Ramos (cell line): ENCODE data around the gene TICAM1.
"Not testable (repeated sequence)": the region's sequence is repeated elsewhere in the genome, so short reads cannot be mapped to it uniquely, and the experiment has no call there.

ENCODE experiments used
- in situ Hi-C: fragments of 300-500 bp; cut with MboI; formaldehyde crosslinking; loops from one replicate; pipeline ENCODE4 v1.14.3; 2022; ENCODE audit warnings: low sequenced_read_pairs; ENCODE audit not compliant: unreplicated experiment

TICAM1 gene

DNA sequence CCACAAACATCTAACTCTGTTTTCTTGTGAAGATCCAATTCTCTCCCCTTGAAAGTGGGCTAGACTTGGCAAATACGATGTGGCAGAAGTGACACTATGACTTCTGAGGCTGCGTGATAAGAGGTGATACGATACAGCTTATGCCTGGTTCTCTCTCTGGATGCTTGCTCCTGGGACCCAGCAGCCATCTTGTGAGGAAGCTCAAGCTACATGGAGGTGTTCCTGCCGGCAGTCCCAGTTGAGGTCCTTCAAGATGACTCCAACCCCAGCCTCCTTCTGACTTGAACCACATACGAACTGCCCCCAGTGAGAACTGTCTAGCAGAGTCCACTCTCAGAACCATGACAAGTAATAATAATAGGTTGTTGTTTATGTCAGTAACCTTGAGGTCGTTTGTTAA lies 50.7 kb downstream of the TICAM1 start:
- in situ Hi-C loops = no loop called here

GRCh38 chr19:4778124-4778523 lies 53.4 kb downstream of the TICAM1 start:
- in situ Hi-C loops = not testable (repeated sequence)

DNA sequence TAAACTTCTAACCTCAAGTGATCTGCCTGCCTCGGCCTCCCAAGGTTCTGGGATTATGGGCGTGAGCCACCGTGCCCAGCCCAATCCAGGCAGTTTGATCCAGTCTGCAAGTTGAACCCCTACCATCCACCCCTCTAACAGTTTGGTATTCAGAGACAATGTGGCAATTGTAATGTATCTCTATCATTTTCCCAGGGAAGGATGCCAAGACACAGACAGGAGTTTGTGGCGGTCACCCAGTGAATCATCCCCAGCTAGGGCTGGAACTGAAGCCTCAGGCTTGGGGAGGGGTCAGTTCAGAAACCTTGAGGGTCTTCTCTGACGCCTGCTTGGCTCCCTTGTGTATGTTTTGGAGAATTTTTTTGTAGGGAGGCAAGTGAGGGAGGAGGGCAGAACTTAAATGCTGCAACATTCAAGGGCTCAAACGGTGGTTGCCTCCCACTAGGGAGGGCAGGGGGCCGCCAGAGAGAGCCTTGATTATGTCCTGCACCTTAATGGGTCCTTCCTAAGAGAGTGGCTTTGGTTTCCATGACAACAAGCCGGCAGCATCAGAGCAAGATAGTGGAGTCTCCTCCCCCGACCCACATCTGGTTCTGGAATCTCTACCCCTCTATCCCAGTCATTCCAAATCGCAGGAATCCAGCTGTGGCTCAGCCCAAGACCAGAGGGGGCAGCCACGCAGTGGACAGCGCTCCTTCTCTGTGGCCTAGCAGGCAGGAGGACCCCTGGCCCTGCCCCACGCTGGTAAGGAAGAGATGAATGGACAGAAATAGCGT lies 54.9 kb downstream of the TICAM1 start:
- in situ Hi-C loops = no loop called here

DNA sequence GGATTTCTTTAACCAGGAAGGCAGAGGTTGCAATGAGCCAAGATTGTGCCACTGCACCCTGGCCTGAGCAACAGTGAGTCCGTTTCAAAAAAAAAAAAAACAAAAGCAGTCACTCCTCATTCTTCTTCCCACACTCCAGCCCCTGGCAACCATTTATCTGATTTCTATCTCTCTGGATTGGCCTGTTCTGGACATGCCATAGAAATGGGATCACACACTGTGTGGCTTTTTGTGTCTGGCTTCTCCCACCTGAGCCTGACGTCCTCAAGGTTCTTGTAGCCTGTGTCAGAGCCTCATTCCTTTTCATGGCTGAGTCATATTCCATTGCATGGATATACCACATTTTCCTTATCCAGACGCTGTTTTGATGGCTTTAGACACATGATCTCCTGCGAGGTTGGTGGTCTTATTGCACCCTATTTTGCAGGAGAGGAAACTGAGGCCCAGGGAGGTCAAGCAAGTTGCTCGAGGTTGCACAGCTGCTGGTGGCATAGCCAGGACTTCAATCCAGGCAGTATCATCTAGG lies 55.8 kb downstream of the TICAM1 start:
- in situ Hi-C loops = no loop called here

DNA sequence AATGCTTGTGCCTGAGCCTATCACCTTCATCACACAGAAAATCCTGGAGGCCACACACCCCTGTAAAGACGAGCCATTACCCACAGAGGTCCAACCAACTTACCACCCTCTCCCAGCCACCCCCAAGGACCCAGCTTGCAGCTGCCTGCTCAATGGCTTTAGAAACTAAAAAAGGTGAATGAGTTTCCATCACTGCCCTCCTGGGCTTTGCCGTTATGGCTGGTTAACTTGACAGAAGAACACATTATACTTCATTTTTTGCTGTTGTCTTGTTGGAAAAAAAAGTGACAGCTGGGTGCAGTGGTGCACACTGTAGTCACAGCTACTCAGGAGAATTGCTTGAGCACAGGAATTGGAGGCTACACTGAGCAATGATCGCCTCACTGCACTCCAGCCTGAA lies 57.4 kb downstream of the TICAM1 start:
- in situ Hi-C loops = no loop called here

GRCh38 chr19:4773047-4773640 lies 58.4 kb downstream of the TICAM1 start:
- in situ Hi-C loops = no loop called here

DNA sequence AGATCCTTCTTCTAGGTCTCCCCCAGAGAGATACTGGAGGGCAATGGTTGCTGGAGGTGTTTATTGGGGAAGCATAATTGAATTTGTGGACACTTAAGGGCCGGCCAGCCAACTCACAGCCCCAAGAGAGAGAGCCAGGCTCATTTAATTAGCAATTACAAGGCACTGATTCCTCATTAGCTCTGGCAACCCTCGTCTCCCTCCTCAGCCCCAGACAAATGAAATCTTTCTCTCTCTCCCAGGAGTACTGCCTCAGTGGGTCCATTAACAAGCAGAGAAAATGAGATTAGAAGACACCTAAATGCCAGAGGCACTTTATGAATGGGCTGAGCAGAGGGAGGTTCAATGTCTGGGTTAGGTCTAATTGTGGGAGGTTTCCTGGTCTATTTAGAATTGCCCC lies 58.9 kb downstream of the TICAM1 start:
- in situ Hi-C loops = no loop called here

- in situ Hi-C loops = no loop called here
Measured at GRCh38 chr19:4768934-4769777, 62.4 kb downstream of the TICAM1 start.
